Panc1 (cell line): ENCODE results near the gene SEMA7A. TPM values are rescaled to one million over a fixed set of nuclear protein-coding genes. Genes with fewer than 3 reads are reported as not detected.
A peak's percentile ranks its signal among the peaks of the same experiment; 100 is the strongest.

ENCODE experiments used
- ATAC-seq: fragments of 200-7000 bp; cut with Tn5 transposase; 2 replicates; pipeline ENCODE4 v1.9.1; 2020; ENCODE audit warnings: mild to moderate bottlenecking, moderate library complexity
- BruUV-seq: library from RNA; stranded (reverse); fragments of 400-500 nt; replicated peaks from 2 replicates; lab custom pipeline; 2021; lab: Mats Ljungman, UMichigan
- CTCF ChIA-PET: fragments of 300-600 bp; sonication (Branson Sonifier 250); formaldehyde crosslinking; loops from one replicate; lab custom pipeline; 2022; ENCODE audit warnings: antibody characterized with exemption; lab: Charles Lee
- POLR2A ChIA-PET: fragments of 300-600 bp; sonication (Branson Sonifier 250); formaldehyde crosslinking; loops from one replicate; lab custom pipeline; 2022; ENCODE audit warnings: antibody characterized with exemption; lab: Charles Lee
- DNase-seq: peaks from one replicate; pipeline ENCODE4 v3.0.0-alpha.2; 2010; ENCODE audit warnings: low read depth, low spot score
- H3K27ac ChIP-seq: 2 replicates; pipeline ENCODE4 v1.5.1; 2011; ENCODE audit warnings: mild to moderate bottlenecking, low read length, inconsistent platforms
- H3K27me3 ChIP-seq: fragments of 200-500 bp; sonication (Bioruptor generic); 2 replicates; pipeline ENCODE4 v1.6.0; 2014; ENCODE audit warnings: low read length, inconsistent platforms; ENCODE audit not compliant: control insufficient read depth, insufficient read depth
- H3K36me3 ChIP-seq: fragments of 200-500 bp; sonication (Bioruptor generic); 2 replicates; pipeline ENCODE4 v1.5.1; 2014; ENCODE audit warnings: inconsistent platforms, mild to moderate bottlenecking, low read length, moderate library complexity; ENCODE audit not compliant: control insufficient read depth, insufficient read depth
- H3K4me1 ChIP-seq: 2 replicates; pipeline ENCODE4 v1.5.1; 2011; ENCODE audit warnings: inconsistent platforms, mild to moderate bottlenecking, low read length, moderate library complexity; ENCODE audit not compliant: control insufficient read depth, insufficient read depth
- H3K4me3 ChIP-seq, 2 experiments: 2 replicates each; pipeline ENCODE4 v1.5.1; 2011 to 2012; ENCODE audit warnings: low read depth in 2 of 2, low read length in 2 of 2, mild to moderate bottlenecking in 2 of 2, inconsistent platforms in 1 of 2, moderate library complexity in 1 of 2
- H3K9me3 ChIP-seq: fragments of 200-500 bp; sonication (Bioruptor generic); 2 replicates; pipeline ENCODE4 v1.5.1; 2014; ENCODE audit warnings: low read depth, mild to moderate bottlenecking, inconsistent platforms, low read length, moderate library complexity; ENCODE audit not compliant: control insufficient read depth, insufficient read depth
- POLR2AphosphoS5 ChIP-seq: IDR thresholded peaks from 2 replicates; pipeline ENCODE4 v1.6.1; 2012; ENCODE audit warnings: mild to moderate bottlenecking, low read depth, low read length, moderate library complexity
- SIN3A ChIP-seq: IDR thresholded peaks from 2 replicates; pipeline ENCODE4 v1.6.1; 2012; ENCODE audit warnings: low read depth, mild to moderate bottlenecking, low read length, moderate library complexity, borderline replicate concordance; ENCODE audit not compliant: insufficient read depth
- TCF7L2 ChIP-seq: IDR thresholded peaks from 2 replicates; pipeline ENCODE4 v1.6.1; 2011; ENCODE audit warnings: mild to moderate bottlenecking, low read depth, low read length, inconsistent platforms
- in situ Hi-C: cut with HindIII; loops from 2 replicates; pipeline ENCODE4 v1.10.0; 2016; ENCODE audit warnings: low sequenced_read_pairs, low pct_unique_long_range_greater_than_20kb
- intact Hi-C: fragments of 100-400 bp; cut with micrococcal nuclease; formaldehyde crosslinking; loops from one replicate; pipeline ENCODE4 v1.10.0; 2022; ENCODE audit not compliant: unreplicated experiment
- total RNA-seq: library from RNA; stranded (reverse); gene quantifications from one replicate; pipeline ENCODE4 v1.2.1, GENCODE V29; 2021; ENCODE audit not compliant: unreplicated experiment
- TF ChIP-seq, protein P1 (sequence below): fragments of 450-650 bp; IDR thresholded peaks from 2 replicates; pipeline ENCODE4 v1.5.1; 2017; ENCODE audit warnings: mild to moderate bottlenecking
- TF ChIP-seq, protein P2 (sequence below), 2 experiments: IDR thresholded peaks; 2 replicates each; pipeline ENCODE4 v1.6.1; 2011 to 2012; ENCODE audit warnings: low read depth in 2 of 2, control low read depth in 1 of 2, low read length in 1 of 2, mild to moderate bottlenecking in 1 of 2, moderate library complexity in 1 of 2; ENCODE audit not compliant: insufficient read depth in 1 of 2

The SEMA7A gene
- total RNA-seq, 1 experiment from 2014 or later: 11.2 TPM

DNA sequence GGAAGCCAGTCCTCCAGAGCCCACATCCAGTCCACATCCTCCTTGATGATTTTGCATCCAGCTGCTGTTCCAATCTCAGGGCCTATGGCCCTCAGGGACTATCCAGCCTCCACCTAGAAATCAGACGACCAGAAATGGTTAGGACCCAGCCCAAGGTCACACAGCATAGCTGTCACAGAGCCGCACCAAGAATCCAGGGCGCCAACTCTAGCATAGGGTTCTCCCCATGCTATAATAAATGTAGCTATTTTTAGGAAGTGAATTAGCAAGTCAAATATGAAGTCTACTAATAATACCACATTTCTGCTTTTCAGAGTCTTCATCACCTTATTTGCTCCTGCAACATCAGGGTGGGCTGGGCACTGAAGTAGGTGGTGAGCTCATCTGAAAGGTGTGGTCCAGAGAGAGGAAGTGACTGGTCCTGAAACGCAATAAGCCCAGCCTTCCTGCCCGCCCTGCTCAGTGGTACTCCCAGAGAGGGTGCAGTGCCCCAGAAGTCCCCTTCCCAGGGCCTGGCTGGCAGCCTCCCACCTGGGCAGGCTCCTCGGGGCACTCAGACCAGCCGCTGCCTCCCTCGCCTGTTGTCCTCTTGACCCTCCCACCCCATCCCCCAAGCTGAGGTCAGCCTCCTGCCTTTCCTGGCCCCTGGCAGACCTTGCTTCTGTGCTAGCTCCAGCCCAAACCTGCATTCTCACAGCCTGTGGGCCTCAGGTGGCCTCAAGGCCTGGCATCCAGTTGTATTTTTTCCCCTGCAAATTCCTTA is 48.7 kb downstream of the SEMA7A start:
- ChIA-PET CTCF (interaction anchor here (0.6 to 1.5 kb wide), 4 partner anchors 11 to 247 kb away, joined by 3 to 5 read pairs (median 4); no protein-coding TSS in a partner anchor), POLR2A (interaction anchor here (0.6 kb wide), 1 partner anchor 20 kb away, joined by 9 read pairs; no protein-coding TSS in a partner anchor)
- intact Hi-C loops (loop anchor here (5.0 kb wide), 1 partner anchor 157 kb away; the partner anchor contains the start of gene ARID3B), in situ Hi-C loops (no loop called here)
- BruUV-seq: no TSS peak
- no peaks in the 10 kb centered on the region for H3K36me3 ChIP-seq
- H3K4me1 ChIP-seq: peaks cover 47% of the 10 kb centered on the region
- ATAC-seq (no peak), DNase-seq (no peak)
- TF ChIP-seq TCF7L2: no peak
- TF ChIP-seq POLR2AphosphoS5: no peak
- TF ChIP-seq, protein P1, sequence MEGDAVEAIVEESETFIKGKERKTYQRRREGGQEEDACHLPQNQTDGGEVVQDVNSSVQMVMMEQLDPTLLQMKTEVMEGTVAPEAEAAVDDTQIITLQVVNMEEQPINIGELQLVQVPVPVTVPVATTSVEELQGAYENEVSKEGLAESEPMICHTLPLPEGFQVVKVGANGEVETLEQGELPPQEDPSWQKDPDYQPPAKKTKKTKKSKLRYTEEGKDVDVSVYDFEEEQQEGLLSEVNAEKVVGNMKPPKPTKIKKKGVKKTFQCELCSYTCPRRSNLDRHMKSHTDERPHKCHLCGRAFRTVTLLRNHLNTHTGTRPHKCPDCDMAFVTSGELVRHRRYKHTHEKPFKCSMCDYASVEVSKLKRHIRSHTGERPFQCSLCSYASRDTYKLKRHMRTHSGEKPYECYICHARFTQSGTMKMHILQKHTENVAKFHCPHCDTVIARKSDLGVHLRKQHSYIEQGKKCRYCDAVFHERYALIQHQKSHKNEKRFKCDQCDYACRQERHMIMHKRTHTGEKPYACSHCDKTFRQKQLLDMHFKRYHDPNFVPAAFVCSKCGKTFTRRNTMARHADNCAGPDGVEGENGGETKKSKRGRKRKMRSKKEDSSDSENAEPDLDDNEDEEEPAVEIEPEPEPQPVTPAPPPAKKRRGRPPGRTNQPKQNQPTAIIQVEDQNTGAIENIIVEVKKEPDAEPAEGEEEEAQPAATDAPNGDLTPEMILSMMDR: no peak
- TF ChIP-seq, protein P2, sequence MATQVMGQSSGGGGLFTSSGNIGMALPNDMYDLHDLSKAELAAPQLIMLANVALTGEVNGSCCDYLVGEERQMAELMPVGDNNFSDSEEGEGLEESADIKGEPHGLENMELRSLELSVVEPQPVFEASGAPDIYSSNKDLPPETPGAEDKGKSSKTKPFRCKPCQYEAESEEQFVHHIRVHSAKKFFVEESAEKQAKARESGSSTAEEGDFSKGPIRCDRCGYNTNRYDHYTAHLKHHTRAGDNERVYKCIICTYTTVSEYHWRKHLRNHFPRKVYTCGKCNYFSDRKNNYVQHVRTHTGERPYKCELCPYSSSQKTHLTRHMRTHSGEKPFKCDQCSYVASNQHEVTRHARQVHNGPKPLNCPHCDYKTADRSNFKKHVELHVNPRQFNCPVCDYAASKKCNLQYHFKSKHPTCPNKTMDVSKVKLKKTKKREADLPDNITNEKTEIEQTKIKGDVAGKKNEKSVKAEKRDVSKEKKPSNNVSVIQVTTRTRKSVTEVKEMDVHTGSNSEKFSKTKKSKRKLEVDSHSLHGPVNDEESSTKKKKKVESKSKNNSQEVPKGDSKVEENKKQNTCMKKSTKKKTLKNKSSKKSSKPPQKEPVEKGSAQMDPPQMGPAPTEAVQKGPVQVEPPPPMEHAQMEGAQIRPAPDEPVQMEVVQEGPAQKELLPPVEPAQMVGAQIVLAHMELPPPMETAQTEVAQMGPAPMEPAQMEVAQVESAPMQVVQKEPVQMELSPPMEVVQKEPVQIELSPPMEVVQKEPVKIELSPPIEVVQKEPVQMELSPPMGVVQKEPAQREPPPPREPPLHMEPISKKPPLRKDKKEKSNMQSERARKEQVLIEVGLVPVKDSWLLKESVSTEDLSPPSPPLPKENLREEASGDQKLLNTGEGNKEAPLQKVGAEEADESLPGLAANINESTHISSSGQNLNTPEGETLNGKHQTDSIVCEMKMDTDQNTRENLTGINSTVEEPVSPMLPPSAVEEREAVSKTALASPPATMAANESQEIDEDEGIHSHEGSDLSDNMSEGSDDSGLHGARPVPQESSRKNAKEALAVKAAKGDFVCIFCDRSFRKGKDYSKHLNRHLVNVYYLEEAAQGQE (IDR thresholded peaks at IDR 0.05; ENCODE audit: insufficient read depth in 1 of 2, low read depth in 2 of 2, low read length in 1 of 2): no peak
- TF ChIP-seq SIN3A: no peak
- H3K9me3 ChIP-seq: no peaks in the 10 kb centered on the region
- H3K27ac ChIP-seq: peak overlapping the region; percentile 39; the same call in 1 of the 2 replicates
- no peak overlapping the region for H3K4me3 ChIP-seq
- no peaks in the 10 kb centered on the region for H3K27me3 ChIP-seq

DNA sequence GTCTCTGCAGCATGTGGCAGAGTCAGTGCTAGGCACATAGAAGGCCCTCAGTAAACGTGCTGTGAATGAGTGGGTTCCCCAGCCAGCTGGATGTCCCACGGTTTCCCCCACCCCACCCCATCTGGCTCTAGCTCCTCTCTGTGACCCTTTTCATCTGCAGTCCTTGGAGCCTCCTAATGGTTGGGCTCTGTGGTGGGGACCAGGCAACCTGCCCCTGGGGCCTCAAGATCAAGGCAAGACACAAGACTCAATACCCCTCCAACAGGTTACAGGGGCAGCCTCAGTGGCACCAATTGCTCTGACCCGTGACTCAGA is 49.2 kb downstream of the SEMA7A start:
- Histone ChIP-seq H3K27me3 (no peaks in the 10 kb centered on the region), H3K4me1 (peaks cover 45% of the 10 kb centered on the region), H3K27ac (no peak overlapping the region), H3K4me3 (no peak overlapping the region), H3K36me3 (no peaks in the 10 kb centered on the region), H3K9me3 (no peaks in the 10 kb centered on the region)
- TF ChIP-seq, protein P2 (IDR thresholded peaks at IDR 0.05; ENCODE audit: insufficient read depth in 1 of 2, low read depth in 2 of 2, low read length in 1 of 2): no peak
- TF ChIP-seq TCF7L2 (no peak), POLR2AphosphoS5 (no peak), SIN3A (no peak)
- TF ChIP-seq, protein P1: no peak
- POLR2A ChIA-PET: interaction anchor here (0.6 kb wide), 1 partner anchor 390 kb away, joined by 4 read pairs; the partner anchor contains the start of gene PML
- no peak for ATAC-seq
- BruUV-seq: no TSS peak
- in situ Hi-C loops: no loop called here
- intact Hi-C loops: loop anchor here (5.0 kb wide), 1 partner anchor 158 kb away; the partner anchor contains the start of gene ARID3B
- CTCF ChIA-PET: interaction anchor here (0.6 to 1.5 kb wide), 2 partner anchors 54 to 78 kb away, joined by 4 to 5 read pairs; no protein-coding TSS in a partner anchor
- no peak for DNase-seq
